ENCODE measurements around the gene KMT5C. TPM values are rescaled to one million over a fixed set of nuclear protein-coding genes. Genes with fewer than 3 reads are reported as not detected.

KMT5C gene
- polyA plus RNA-seq, 3 donors: 0.89 to 26.9 (median 1.5) TPM

DNA sequence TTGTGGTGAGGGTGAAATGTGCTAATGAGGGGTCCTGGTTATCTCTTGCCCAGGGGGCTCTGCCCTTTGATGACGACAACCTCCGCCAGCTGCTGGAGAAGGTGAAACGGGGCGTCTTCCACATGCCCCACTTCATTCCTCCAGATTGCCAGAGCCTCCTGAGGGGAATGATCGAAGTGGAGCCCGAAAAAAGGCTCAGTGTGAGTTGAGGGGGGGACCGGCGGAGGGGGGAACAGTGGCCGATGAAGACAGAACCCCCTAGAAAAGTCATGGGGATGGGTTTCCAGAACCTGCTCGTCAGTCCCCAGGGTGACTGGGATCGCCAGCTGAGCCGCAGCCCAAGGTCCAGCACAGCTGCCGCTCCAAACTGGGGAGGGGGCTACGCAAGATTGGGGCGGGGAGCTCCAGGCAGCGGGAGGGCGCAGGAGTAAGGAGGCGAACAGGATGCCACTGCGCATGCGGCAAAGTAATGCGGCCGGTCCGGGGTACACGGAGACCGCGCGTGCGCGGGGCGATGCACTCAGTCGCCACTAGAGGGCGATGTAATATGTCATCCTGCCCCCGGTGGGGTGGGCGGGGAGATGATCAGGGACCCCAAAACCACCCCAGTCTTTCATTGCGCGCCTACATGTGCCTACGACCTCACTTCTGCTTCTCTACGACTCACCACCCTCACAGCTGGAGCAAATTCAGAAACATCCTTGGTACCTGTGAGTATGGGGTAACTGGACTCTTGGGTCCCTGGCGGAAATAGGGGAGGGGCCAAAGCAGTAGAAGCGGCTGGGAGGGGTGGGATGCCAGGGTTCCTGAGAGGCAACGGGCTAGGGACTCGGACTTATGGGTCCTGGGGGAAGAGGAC lies 38.0 kb upstream of the KMT5C start:
- Histone ChIP-seq H3K27me3 (ENCODE audit: control insufficient read depth in 2 of 2, insufficient read depth in 2 of 2, low read length in 2 of 2) (no peaks in the 10 kb centered on the region), H3K4me2 (replicated peaks; ENCODE audit: extremely low read depth, low read length, poor library complexity, severe bottlenecking) (peak overlapping the region; percentile 74), H3K9ac (ENCODE audit: insufficient read depth, low read length, poor library complexity, severe bottlenecking) (peak overlapping the region; percentile 13), H3K4me1 (ENCODE audit: control insufficient read depth in 1 of 2, insufficient read depth in 2 of 2, low read length in 2 of 2) (peaks cover 10 to 12% of the 10 kb centered on the region in 2 donors), H3K27ac (ENCODE audit: low read depth in 1 of 2, low read length in 2 of 2) (no peak overlapping the region), H3K79me2 (ENCODE audit: insufficient read depth, low read length) (no peaks in the 10 kb centered on the region), H3K9me3 (replicated peaks in 1 of 2; ENCODE audit: control insufficient read depth in 1 of 2, insufficient read depth in 1 of 2, low read length in 2 of 2) (no peaks in the 10 kb centered on the region), H4K20me1 (ENCODE audit: insufficient read depth, low read length) (no peaks in the 10 kb centered on the region), H3K36me3 (replicated peaks in 1 of 2; ENCODE audit: control insufficient read depth in 1 of 2, insufficient read depth in 2 of 2, low read length in 2 of 2) (no peaks in the 10 kb centered on the region), H2AFZ (ENCODE audit: insufficient read depth, low read depth, low read length, poor library complexity, severe bottlenecking) (peak overlapping the region; percentile 93), H3K4me3 (replicated peaks in 1 of 3; ENCODE audit: low read depth in 2 of 3, low read length in 3 of 3) (peak overlapping the region in 2 of 3 experiments; percentile 26 to 65)
- intact Hi-C loops (cut with micrococcal nuclease): loop anchor here (5.0 kb wide), 3 partner anchors 36 to 86 kb away; partner anchors contain the start of genes KMT5C (in 2 of the 2), RPL28 (in 1 of the 2) and TMEM238 (in 1 of the 2)
- H3K9me3 Mint-ChIP-seq: peaks cover 0 to 2% (median 0%) of the 10 kb centered on the region in 7 donors
- WGBS (ENCODE audit: insufficient coverage): 3% methylated on average over 19 of the region's 42 CpGs
- H3K36me3 Mint-ChIP-seq: no peaks in the 10 kb centered on the region
- H3K27ac Mint-ChIP-seq: peak overlapping the region in 3 of 7 donors; percentile 25 to 72 (median 30)
- DNase-seq: peak; percentile 78 to 92 (median 85)
- H3K4me1 Mint-ChIP-seq: peaks cover 13% of the 10 kb centered on the region
- H3K27me3 Mint-ChIP-seq (ENCODE audit: low read depth in 3 of 3): peaks cover 0 to 13% (median 3%) of the 10 kb centered on the region in 3 donors
- TF ChIP-seq, protein P1, sequence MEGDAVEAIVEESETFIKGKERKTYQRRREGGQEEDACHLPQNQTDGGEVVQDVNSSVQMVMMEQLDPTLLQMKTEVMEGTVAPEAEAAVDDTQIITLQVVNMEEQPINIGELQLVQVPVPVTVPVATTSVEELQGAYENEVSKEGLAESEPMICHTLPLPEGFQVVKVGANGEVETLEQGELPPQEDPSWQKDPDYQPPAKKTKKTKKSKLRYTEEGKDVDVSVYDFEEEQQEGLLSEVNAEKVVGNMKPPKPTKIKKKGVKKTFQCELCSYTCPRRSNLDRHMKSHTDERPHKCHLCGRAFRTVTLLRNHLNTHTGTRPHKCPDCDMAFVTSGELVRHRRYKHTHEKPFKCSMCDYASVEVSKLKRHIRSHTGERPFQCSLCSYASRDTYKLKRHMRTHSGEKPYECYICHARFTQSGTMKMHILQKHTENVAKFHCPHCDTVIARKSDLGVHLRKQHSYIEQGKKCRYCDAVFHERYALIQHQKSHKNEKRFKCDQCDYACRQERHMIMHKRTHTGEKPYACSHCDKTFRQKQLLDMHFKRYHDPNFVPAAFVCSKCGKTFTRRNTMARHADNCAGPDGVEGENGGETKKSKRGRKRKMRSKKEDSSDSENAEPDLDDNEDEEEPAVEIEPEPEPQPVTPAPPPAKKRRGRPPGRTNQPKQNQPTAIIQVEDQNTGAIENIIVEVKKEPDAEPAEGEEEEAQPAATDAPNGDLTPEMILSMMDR (IDR thresholded peaks at IDR 0.05): peak; percentile 95
- peak overlapping the region; percentile 66 to 79 for H3K4me3 Mint-ChIP-seq

DNA sequence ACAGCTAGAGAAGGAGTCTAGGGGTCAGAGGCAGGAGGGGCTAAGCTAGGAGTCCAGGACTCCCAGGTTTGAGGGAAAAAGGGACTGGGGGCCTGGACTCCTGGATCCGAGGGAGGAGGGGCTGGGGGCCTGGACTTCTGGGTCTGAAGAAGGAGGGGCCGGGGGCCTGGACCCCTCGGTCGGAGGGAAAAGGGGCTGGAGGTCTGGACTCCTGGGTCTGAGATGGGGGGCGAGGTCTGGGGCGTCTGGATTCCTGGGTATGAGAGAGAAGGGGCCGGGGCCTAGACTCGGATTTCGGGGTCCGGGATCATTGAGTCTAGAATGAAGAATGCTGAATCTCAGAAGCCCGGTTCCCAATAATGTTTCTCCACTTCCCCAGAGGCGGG lies 37.4 kb upstream of the KMT5C start:
- intact Hi-C loops (cut with micrococcal nuclease): loop anchor here (5.0 kb wide), 3 partner anchors 35 to 85 kb away; partner anchors contain the start of genes KMT5C (in 2 of the 2), RPL28 (in 1 of the 2) and TMEM238 (in 1 of the 2)
- Histone ChIP-seq H3K9ac (ENCODE audit: insufficient read depth, low read length, poor library complexity, severe bottlenecking) (no peak overlapping the region), H3K9me3 (replicated peaks in 1 of 2; ENCODE audit: control insufficient read depth in 1 of 2, insufficient read depth in 1 of 2, low read length in 2 of 2) (no peaks in the 10 kb centered on the region), H3K36me3 (replicated peaks in 1 of 2; ENCODE audit: control insufficient read depth in 1 of 2, insufficient read depth in 2 of 2, low read length in 2 of 2) (no peaks in the 10 kb centered on the region), H3K27ac (ENCODE audit: low read depth in 1 of 2, low read length in 2 of 2) (no peak overlapping the region), H3K79me2 (ENCODE audit: insufficient read depth, low read length) (no peaks in the 10 kb centered on the region), H4K20me1 (ENCODE audit: insufficient read depth, low read length) (no peaks in the 10 kb centered on the region), H3K27me3 (ENCODE audit: control insufficient read depth in 2 of 2, insufficient read depth in 2 of 2, low read length in 2 of 2) (no peaks in the 10 kb centered on the region), H2AFZ (ENCODE audit: insufficient read depth, low read depth, low read length, poor library complexity, severe bottlenecking) (peak overlapping the region; percentile 93), H3K4me1 (ENCODE audit: control insufficient read depth in 1 of 2, insufficient read depth in 2 of 2, low read length in 2 of 2) (peaks cover 10 to 12% of the 10 kb centered on the region in 2 donors), H3K4me2 (replicated peaks; ENCODE audit: extremely low read depth, low read length, poor library complexity, severe bottlenecking) (peak overlapping the region; percentile 74), H3K4me3 (replicated peaks in 1 of 3; ENCODE audit: low read depth in 2 of 3, low read length in 3 of 3) (peak overlapping the region in 1 of 3 experiments; percentile 65)
- H3K9me3 Mint-ChIP-seq: peaks cover 0 to 2% (median 0%) of the 10 kb centered on the region in 7 donors
- WGBS (ENCODE audit: insufficient coverage): 64% methylated on average over 8 of the region's 12 CpGs
- H3K4me1 Mint-ChIP-seq: peaks cover 13% of the 10 kb centered on the region
- H3K27me3 Mint-ChIP-seq (ENCODE audit: low read depth in 3 of 3): peaks cover 0 to 13% (median 3%) of the 10 kb centered on the region in 3 donors
- no peaks in the 10 kb centered on the region for H3K36me3 Mint-ChIP-seq
- H3K4me3 Mint-ChIP-seq: no peak overlapping the region
- no peak for DNase-seq
- TF ChIP-seq, protein P1 (IDR thresholded peaks at IDR 0.05): no peak
- peak overlapping the region in 1 of 7 donors; percentile 25 for H3K27ac Mint-ChIP-seq
